NCI-H82 treated with DMSO at 0.1 percent for 48 hours (cell line): Measurements from ENCODE around the gene STIL.
"Not testable (repeated sequence)": the region's sequence is repeated elsewhere in the genome, so short reads cannot be mapped to it uniquely, and the experiment has no call there.

ENCODE experiments used
- DNase-seq: peaks from one replicate; lab custom pipeline; 2025; ENCODE audit not compliant: unreplicated experiment; lab: John Stamatoyannopoulos, UW

The STIL gene

DNA sequence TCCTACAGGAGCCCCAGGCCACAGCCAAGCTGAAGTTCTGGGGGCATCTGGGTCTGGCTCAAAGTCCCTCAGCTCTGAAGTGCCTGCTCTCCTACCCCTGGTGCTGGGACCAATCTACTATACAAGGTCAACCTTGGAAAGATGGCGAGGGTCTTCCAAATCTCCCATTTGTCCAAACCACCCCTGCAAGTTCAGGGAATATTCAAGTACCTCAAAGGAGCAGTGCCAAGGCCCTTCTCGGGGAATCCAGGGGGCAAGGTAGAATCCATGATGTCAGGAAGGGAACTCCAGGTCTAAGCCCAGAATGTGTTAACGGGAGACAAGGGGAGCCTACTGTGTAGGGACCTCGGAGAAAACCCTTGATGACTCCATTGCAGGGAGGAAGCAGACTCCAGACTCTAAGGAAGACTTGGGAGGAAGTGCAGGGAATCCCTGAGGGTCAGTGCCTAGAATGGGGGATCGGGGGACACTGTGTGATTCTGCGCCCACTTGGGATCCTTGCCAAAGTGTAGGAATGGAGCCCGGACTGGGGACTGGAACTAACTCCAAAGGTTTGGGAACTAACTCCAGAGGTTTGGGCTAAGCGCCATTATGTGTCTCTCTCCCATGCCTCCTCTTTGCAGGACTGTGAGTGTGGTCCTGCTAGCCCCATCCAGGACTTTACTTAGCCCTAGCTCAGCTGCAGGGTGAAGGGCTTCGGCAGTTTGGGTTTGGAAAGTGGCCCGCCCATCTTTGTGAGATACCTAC lies 90.6 kb downstream of the STIL start:
- no peak for DNase-seq

DNA sequence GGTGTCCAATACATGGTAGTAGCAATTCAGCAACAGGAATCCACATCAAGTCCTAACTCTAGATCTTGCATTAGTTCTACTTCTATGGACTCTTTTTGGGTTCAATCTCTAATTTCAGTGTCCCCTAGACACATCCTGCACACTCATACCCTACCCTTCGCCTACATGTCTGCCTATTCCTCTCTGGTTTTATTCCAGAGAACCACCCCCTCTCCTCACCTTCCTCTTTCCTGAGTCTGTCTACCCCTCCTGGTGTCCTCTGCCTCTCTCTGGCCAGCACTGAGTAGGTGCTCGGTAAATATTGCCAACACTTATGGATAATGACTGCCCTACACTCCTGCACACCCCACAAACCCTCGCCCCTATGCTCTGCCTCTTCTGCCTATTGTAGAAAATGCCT lies 91.5 kb downstream of the STIL start:
- DNase-seq = no peak

DNA sequence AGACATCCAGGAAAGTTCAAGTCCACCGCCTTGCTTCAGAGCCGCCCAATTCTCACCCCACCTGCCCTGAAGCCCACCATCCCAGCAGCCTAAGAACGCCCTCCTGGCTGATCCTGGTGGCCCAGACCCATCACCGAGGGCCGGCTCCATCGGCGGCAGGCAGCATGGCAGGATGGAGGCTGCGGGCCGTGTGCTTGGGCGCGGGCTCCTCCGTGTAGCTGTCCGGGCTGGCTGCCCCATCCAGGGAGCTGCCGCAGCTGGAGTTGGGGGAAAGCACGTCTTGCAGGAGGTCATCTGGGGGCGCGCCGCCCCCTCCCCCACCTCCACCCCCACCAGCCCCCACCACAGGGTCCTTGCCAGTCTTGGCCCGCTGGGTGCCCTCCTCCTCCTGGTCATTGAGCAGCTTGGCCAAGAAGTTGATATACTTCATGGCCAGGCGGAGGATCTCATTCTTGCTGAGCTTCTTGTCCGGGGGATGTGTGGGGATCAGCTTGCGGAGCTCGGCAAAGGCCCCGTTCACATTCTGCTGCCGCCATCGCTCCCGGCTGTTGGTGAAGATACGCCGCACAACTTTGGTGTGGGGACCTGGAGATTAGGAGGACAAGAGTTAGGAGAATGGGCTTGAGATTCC lies 94.2 kb downstream of the STIL start:
- no peak for DNase-seq

DNA sequence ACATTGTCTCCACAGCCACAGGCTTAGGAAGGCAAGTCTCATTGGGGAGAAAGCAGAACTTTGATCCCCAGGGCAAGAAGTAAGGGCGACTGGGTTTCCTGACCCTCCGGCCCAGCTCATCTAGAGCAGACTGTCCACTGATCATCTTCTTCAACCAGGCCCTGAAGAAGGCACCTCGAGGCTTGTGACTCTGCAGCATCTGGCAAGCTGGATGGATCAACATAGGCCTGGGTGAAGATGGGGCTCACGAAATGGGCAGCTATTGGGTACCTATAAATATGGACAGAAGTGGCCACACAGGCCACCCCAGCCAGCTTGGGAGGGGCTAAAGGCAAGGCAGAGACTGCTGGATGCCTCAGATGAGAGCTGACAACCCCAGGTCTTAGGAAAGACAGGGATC lies 94.9 kb downstream of the STIL start:
- no peak for DNase-seq

DNA sequence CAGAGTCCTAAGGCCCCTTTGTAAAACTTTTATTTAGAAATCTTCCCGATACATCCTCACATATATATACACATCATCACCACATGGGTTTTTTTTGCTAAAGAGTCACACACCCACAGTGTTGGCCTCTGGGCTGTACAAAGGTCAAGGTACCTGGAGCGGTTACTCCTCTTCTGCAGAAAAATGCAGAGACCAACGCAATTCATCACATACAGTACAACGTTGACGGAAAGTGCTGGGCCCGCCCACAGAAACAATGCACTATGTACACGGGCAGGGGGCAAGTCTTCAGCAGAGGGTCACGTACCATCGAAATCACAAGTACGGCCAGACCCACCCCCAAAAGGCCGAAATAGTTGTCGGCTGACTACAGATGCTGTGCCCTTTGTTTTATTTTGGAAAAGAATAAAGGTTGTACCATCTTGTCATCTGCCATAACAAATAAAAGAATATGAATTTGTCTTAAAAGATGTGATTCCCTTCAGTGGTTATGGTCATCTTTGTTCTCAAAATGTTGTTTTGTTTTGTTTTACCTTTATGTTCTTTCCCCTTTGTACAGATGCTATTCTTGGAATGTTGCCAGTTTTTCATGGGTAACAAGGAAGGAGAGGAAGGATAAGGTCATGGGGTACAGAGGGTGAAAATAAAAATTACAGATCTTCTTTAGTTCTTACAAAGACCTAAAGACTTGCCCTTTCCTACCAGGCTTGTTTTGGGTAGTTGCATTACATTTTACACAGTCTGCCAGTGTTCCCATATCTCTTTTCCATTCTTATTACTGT lies 97.5 kb downstream of the STIL start:
- no peak for DNase-seq

DNA sequence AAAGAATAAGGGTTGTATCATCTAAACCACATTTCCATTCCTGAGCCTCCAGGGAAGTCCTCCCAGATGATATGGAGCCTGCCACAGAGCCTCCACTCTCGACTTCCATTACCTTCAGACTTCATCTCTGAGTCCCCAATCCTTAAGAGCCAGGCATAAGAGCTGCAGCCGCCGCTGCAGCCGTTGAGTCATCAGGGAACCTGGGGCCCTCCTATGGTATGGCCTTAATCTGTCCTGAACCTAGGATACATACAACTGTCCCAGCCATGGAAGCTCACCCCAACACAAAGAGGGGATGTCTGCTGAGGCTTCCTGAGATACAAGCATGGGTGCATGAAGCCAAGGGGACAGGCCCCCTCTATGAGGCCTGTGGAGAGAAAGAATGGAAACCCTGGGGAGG lies 98.2 kb downstream of the STIL start:
- no peak for DNase-seq

DNA sequence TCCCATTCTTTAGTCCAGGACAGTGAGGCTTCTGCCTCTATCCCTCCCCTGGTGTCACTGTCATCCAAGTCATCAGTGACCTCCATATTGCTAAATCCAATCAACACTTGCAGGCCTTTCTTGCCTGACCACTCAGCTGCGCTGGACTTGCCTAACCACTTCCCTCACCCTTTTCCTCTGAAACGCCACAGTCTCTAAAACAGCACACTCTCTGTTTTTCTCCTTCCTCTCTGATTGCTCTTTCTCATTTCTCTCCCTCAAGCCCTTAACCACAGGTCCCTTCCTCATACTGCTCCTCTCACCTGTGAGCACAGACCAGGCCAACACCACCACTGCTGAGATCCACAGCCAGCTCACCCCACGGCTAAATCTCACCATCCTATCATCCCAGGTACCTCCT lies 99.4 kb downstream of the STIL start:
- no peak for DNase-seq

DNA sequence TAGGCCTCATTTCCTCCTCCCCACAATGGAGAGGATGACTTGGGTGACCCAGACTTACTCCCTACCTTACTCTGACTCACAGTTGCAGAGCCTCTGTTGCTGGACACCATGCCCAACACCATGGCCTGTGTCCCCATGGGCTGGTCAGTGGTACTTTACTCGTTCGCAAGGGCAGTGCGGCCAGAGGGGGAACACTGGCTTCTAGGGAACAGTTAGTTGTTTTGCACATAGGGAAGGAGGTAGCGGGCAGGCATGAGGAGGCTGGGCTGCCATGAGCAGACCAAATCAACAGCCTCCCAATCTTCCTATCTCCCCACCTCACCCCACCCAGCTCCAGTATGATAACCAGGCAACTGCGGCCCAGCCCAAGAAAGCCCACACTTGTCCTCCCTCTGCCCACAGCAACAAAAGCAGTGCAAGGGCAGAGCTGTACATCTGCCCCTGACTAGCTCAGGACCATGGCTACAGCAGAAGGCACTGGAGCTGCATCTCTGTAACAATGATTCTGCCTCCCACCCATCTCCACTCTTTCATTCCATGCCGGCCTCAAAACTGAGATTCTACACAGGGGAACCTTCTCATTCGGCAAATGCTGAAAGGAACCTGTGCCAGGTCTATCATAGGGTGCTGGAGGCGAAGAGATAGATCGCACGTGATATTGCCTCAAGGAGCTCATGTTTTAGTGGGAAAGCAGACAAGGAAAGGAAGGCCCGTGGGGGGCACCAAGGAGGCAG lies 100.5 kb downstream of the STIL start:
- DNase-seq = no peak

DNA sequence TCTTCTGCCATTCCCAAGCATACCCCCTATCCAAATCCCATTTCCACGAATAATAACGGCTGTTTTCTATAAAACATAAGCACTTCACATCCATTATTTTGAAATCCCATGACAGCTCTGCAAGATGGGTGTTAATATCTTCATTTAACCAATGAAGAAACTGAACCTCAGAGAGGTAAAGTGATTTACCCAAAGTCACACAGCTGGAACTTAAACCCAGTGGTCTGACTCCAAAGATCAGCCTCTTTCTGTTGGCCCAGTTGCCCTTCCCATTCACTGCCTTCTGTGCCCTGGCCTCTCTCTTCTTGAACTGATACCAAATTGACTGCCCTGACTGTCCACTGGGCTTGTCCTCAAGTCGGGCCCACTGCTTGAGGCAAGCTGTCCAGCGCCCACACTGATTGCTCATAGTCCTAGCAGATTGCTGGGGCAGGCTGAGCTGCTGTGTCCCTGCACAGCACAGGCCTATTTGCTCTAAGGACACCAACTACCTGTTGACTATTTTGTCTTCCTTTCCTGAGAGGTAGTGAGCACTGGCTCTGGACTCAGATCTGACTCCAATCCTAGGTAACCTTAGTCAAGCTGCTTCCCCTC lies 101.2 kb downstream of the STIL start:
- DNase-seq = no peak

DNA sequence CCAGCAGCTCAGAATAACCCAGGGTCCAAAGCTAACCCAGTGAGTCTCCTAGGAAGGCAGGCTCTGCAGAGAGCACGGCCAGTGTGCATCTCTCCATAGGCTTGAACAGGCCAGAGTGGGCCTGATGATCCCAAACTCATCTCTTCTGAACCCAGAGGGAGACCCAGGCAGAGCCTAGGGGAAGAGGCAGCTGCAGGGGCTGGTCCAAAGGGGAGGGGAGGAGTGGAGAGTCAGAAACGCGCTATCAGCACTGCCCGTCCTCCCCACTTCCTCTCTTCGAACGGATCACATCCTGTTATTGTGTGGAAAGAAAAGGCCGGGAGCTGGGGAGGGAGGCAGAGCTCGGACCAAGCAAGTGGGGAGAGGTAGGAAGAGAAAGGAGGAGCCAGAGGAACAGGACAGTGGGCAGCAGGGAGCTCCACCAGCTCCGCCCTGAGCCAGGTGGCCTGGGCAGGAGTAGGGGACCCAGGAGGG lies 102.1 kb downstream of the STIL start:
- DNase-seq = no peak

DNA sequence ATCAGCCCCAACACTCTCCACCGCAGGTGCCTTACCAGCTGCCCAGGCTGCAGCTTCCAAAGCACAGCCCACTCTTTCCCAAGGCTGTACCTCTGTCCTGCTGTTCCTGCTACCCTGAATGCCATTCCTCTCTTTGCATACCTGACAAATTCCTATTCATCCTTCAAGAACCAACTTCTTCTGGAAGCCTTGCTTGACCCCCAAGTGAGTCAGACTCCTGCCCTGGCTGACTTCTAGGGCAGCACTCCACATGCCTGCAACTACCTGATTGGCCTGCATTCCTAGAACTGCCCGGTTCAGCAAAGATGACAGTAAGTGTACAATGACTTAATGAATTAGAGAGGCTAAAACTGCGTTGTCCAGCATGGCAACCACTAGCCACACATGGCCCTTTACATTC lies 103.3 kb downstream of the STIL start:
- no peak for DNase-seq

DNA sequence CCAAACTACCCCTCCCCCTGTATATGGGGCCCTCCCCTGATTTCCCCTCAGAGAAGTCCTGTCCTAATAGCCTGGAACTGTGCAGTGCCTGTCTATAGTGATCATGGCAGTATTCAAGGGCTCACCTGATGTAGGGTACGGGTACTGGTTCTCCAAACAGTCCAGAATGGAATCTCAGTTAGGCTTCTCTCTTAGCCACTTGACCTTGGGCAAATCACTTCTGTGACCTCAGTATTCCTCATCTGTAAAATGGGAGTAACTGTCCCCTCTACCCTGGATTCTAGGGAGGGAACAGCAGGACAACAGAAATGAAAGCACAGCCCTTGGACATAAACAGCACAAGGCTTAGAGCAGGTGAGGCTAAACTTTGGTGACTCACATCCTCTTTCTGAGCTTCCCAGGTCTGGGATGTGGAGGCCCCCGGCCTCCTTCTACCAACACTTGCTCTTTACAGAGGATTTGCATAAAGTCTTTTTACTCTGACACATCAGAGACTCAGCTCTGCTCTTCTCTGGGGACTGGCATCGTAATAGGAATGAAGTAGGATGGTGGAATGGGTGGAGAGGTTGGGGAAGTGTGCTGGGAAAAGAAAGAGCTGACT lies 104.1 kb downstream of the STIL start:
- no peak for DNase-seq

DNA sequence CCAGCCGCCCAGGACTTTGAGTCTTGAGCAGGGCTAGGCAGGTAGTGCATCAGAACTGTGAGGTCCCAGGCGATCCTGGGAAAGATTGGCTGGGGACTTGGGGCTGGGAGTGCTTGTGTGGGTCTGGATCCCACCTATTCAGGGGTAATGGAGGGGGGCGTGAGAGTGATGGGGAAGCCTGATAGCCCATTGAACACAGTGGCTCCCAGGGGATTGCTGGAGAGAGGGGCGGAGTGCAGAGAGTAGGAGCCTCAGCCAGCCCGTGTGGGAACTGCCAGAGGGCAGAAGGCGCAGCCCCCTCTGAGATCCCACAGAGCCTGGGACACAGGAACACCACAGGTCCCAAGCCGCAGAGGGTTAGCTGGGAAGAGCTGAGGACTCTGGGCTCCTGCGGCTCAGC lies 104.9 kb downstream of the STIL start:
- no peak for DNase-seq

DNA sequence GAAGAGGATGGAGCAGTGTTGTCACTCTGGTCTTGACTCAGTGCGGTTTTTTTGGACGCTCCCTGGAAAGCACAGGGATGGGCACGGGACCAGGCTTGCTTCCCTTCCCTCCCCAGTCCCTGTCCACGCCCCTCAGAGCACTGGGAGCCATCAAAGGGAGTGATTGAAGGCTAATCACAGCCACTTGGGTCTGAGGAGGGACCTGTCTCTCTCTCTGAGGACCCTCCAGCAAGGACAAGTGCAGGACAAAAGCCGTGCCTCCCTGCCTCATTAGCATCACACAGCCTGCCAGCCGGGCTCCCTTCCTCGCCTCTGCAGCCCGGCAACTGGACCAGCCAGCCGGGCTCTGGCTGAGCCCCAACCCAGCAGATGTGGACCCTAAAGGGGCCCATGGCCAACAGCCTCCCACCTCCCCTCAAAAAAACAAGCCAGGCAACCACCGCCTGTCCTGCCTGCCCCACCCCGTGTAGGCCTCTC lies 105.5 kb downstream of the STIL start:
- DNase-seq = no peak

DNA sequence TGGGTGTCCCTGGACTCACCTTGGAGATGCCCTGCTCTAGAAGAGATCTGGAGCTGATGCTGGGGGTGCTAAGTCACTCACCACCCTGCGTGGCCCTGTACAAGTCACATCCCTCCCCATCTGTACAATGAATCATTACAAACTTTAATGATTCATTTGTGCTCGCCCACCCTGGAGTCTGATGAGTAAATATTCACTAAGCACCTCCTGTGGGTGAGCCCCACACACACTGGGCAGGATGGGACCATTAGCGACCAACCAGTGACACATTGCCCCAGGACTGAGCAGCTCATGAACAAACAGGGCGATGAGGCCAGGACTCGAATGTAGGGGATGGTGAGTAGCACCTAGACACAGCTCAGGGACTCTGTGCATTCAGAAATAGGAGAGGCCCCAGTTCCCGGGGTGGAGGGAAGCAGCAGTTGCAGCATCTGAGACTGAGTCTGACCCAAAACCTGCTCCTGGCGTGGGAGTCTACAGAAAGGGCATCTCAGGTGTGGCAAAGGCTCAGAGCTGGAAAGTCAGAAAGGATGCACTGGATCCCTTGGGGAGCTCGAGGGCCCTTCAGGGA lies 106.1 kb downstream of the STIL start:
- DNase-seq = no peak

DNA sequence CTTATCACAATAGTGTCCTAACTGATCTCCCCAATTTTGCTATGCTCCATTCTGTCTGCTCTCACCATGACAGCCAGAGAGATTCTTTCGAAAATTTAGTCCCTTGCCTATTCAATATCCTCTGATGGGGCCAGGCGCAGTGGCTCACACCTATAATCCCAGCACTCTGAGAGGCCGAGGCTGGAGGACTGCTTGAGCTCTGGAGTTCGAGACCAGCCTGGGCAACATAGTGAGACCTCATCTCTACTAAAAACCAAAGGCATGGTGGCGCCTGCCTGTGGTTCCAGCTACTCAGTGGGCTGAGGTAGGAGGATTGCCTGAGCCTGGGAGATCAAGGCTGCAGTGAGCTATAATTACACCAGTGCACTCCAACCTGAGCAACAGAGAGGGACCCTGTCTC lies 108.0 kb downstream of the STIL start:
- no peak for DNase-seq

DNA sequence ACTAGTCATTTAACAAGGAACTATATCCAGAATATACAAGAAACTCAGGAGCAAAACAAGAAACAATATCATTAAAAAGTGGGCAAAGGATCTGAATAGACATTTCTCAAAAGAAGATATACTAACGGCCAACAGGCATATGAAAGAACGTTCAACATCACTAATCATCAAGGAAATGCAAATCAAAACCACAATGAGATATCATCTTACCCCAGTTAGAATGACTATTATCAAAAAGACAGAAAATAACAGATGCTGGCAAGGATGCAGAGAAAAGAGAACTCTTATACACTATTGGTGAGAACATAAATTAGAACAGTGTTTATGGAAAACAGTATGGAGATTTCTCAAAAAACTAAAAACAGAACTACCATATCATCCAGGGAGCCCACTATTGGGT lies 110.4 kb downstream of the STIL start:
- not testable (repeated sequence) for DNase-seq

DNA sequence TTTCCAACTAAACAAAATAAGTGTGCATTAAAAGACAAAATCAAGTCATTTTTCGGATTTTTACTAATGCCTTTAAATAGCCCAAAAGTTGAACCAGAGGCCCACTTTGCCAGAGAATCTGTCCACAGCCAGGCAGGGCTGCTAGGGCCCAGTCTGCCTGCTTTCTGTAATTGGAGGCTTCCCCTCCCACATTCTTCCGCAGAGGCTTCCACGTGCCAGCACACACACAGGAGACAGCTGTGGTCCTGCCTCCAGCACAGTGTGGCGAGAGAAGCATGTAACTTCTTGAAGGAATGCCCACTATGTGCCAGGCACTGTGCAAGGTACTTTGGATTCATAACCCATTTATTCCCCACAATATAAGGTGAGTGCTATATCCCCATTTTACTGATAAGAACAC lies 112.8 kb downstream of the STIL start:
- DNase-seq = no peak
